Measurements from ENCODE around the gene NGEF. TPM values are rescaled to one million over a fixed set of nuclear protein-coding genes. Genes with fewer than 3 reads are reported as not detected.

NGEF gene
- total RNA-seq, 2 experiments from 2014 or later: not detected

DNA sequence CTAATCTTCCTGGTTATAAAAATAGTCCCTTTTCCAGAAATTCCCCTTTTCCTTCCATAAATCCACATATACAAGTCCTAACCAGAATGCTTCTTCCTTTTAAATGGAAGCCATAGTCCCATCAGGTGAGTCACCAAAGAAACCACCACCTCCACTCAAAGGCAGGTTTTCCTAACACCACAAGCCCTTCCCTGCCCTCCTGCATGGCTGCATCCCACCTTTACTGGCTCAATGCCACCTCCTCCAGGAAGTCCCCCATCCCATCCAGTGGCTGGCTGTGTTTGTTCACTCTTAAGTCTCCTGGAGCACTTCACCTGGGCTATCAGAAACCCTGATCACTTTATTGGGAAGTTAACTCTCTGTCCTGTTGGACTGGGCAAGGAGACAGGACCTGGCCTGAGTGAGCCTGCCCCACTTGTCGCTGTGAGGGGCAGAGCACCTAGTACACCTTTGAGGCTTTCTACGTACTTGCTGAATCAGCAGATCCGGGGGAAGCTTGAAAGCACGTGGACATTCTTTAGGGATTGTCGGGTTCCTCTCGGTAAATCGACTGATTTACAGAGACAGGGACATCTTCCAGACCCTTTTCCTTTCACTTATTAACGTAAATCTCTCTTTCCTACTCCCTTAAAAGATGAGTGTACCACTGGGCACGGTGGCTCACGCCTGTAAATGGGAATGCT is 71.0 kb downstream of the NGEF start:
- intact Hi-C loops (cut with DNase I, micrococcal nuclease): no loop called here
- Mint-ChIP-seq H3K4me3 (no peak overlapping the region), H3K36me3 (ENCODE audit: low read depth) (no peaks in the 10 kb centered on the region), H3K27me3 (peaks cover 22% of the 10 kb centered on the region), H3K4me1 (ENCODE audit: low read depth) (no peaks in the 10 kb centered on the region), H3K9me3 (peaks cover 2% of the 10 kb centered on the region), H3K27ac (no peak overlapping the region)
- no peak for ATAC-seq (ENCODE audit: poor library complexity)
- ChIA-PET POLR2A (no interaction called here), CTCF (no interaction called here)
- H3K4me3 ChIP-seq (ENCODE audit: low read length): no peak overlapping the region
- H3K27ac ChIP-seq (ENCODE audit: low read depth in 1 of 2, low read length in 2 of 2): no peak overlapping the region
- no peaks in the 10 kb centered on the region for H3K36me3 ChIP-seq (ENCODE audit: insufficient read depth, low read length)
- no peak for DNase-seq
- no peaks in the 10 kb centered on the region for H3K27me3 ChIP-seq (ENCODE audit: control insufficient read depth in 1 of 2, insufficient read depth in 2 of 2, low read length in 2 of 2)
- no peaks in the 10 kb centered on the region for H3K4me1 ChIP-seq (ENCODE audit: insufficient read depth, low read length)
- TF ChIP-seq, protein P1, sequence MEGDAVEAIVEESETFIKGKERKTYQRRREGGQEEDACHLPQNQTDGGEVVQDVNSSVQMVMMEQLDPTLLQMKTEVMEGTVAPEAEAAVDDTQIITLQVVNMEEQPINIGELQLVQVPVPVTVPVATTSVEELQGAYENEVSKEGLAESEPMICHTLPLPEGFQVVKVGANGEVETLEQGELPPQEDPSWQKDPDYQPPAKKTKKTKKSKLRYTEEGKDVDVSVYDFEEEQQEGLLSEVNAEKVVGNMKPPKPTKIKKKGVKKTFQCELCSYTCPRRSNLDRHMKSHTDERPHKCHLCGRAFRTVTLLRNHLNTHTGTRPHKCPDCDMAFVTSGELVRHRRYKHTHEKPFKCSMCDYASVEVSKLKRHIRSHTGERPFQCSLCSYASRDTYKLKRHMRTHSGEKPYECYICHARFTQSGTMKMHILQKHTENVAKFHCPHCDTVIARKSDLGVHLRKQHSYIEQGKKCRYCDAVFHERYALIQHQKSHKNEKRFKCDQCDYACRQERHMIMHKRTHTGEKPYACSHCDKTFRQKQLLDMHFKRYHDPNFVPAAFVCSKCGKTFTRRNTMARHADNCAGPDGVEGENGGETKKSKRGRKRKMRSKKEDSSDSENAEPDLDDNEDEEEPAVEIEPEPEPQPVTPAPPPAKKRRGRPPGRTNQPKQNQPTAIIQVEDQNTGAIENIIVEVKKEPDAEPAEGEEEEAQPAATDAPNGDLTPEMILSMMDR (IDR thresholded peaks at IDR 0.05): no peak
- peaks cover 0 to 4% of the 10 kb centered on the region in 2 experiments for H3K9me3 ChIP-seq (ENCODE audit: control insufficient read depth in 1 of 2, insufficient read depth in 1 of 2, low read length in 2 of 2)

- H3K27ac Mint-ChIP-seq: no peak overlapping the region
- H3K9me3 ChIP-seq (ENCODE audit: control insufficient read depth in 1 of 2, insufficient read depth in 1 of 2, low read length in 2 of 2): peaks cover 0 to 4% of the 10 kb centered on the region in 2 experiments
- H3K4me3 ChIP-seq (ENCODE audit: low read length): no peak overlapping the region
- no peaks in the 10 kb centered on the region for H3K36me3 ChIP-seq (ENCODE audit: insufficient read depth, low read length)
- intact Hi-C loops (cut with DNase I, micrococcal nuclease): no loop called here
- H3K4me3 Mint-ChIP-seq: no peak overlapping the region
- ChIA-PET CTCF (no interaction called here), POLR2A (no interaction called here)
- no peaks in the 10 kb centered on the region for H3K4me1 Mint-ChIP-seq (ENCODE audit: low read depth)
- H3K4me1 ChIP-seq (ENCODE audit: insufficient read depth, low read length): no peaks in the 10 kb centered on the region
- peaks cover 2% of the 10 kb centered on the region for H3K9me3 Mint-ChIP-seq
- H3K27me3 ChIP-seq (ENCODE audit: control insufficient read depth in 1 of 2, insufficient read depth in 2 of 2, low read length in 2 of 2): no peaks in the 10 kb centered on the region
- no peaks in the 10 kb centered on the region for H3K36me3 Mint-ChIP-seq (ENCODE audit: low read depth)
- DNase-seq: no peak
- TF ChIP-seq, protein P1 (IDR thresholded peaks at IDR 0.05): no peak
- H3K27me3 Mint-ChIP-seq: peaks cover 23% of the 10 kb centered on the region
- H3K27ac ChIP-seq (ENCODE audit: low read depth in 1 of 2, low read length in 2 of 2): no peak overlapping the region
- ATAC-seq (ENCODE audit: poor library complexity): no peak
These were observed 71.7 kb downstream of the NGEF start for GRCh38 chr2:232941400-232941799.

DNA sequence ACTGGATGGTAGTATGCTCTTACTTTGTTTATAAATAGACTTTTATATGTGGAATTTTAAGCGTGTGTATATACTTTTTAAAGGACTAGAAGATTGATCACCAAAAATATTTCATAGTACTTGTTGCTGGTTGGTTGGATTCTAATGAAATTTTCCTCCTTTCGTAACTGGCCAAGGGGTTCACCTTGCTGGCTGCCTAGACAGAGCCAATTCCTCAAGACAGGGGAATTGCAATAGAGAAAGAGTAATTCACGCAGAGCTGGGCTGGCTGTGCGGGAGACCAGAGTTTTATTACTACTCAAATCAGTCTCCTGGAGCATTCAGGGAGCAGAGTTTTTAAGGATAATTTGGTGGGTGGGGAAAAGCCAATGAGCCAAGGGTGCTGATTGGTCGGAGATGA is 72.3 kb downstream of the NGEF start:
- POLR2A ChIA-PET: no interaction called here
- H3K4me3 Mint-ChIP-seq: no peak overlapping the region
- H3K27ac Mint-ChIP-seq: no peak overlapping the region

More for the DNA sequence above, 72.3 kb downstream of the NGEF start:
- peaks cover 2% of the 10 kb centered on the region for H3K9me3 Mint-ChIP-seq
- peaks cover 27% of the 10 kb centered on the region for H3K27me3 Mint-ChIP-seq
- H3K4me1 ChIP-seq (ENCODE audit: insufficient read depth, low read length): no peaks in the 10 kb centered on the region
- ATAC-seq (ENCODE audit: poor library complexity): no peak
- CTCF ChIA-PET: interaction anchor here (0.6 kb wide), 1 partner anchor 8 kb away, joined by 3 read pairs; no protein-coding TSS in a partner anchor
- DNase-seq: no peak
- no peaks in the 10 kb centered on the region for H3K27me3 ChIP-seq (ENCODE audit: control insufficient read depth in 1 of 2, insufficient read depth in 2 of 2, low read length in 2 of 2)
- no peak overlapping the region for H3K27ac ChIP-seq (ENCODE audit: low read depth in 1 of 2, low read length in 2 of 2)
- TF ChIP-seq, protein P1 (IDR thresholded peaks at IDR 0.05): no peak
- H3K4me3 ChIP-seq (ENCODE audit: low read length): no peak overlapping the region
- H3K9me3 ChIP-seq (ENCODE audit: control insufficient read depth in 1 of 2, insufficient read depth in 1 of 2, low read length in 2 of 2): peaks cover 0 to 4% of the 10 kb centered on the region in 2 experiments
- intact Hi-C loops (cut with DNase I, micrococcal nuclease): no loop called here
- no peaks in the 10 kb centered on the region for H3K36me3 ChIP-seq (ENCODE audit: insufficient read depth, low read length)
- H3K4me1 Mint-ChIP-seq (ENCODE audit: low read depth): no peaks in the 10 kb centered on the region
- H3K36me3 Mint-ChIP-seq (ENCODE audit: low read depth): no peaks in the 10 kb centered on the region

Measured in CD4-positive, alpha-beta T cell (primary cell).